GM21717 (cell line): ENCODE data around the gene RPH3AL.
"Not testable (repeated sequence)": the region's sequence is repeated elsewhere in the genome, so short reads cannot be mapped to it uniquely, and the experiment has no call there.

Source experiments
- ATAC-seq: cut with Tn5 transposase; IDR thresholded peaks from one replicate; pipeline ENCODE4 v1.9.1; 2021; ENCODE audit warnings: mild to moderate bottlenecking, moderate library complexity; ENCODE audit not compliant: unreplicated experiment

RPH3AL gene

DNA sequence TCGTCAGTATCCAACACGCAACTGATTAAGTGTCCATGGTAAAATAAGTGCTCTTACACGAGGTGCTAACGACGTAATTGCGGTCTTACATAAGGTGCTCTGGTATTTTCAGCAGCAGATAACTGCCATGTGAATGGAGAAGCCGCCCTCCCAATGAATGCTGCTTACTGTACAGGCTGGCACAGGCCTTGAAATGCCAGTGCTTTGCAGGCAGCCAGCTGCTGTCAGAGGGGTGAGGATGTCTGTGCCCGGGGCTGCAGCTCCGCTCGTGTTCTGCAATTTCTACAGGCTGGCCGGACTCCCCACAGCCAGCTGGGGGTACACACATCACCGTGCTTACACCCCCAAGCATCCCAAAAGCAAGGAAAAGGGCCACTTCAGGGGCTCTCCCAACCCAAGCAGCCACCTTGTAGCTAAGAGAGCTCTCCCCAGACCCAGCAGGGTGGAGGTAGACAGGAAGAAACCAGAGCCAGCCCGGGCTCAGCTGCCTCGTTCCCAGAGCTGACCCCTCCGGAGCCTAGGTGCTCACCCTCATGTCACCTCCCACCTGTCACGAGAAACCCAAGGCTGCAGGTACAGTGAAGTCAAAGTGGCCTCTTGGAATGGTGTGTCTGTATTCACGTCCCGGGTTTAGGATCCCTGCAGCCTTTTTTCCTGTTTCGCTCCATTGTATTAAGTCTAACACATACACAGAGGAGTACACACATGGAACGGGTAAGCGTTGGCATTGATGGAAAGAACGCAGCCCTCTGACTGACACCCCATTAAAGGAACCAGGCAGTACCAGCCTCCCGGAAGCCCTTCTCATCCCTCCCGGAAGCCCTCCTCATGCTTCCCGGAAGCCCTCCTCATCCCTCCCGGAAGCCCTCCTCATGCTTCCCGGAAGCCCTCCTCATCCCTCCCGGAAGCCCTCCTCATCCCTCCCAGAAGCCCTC, 27.2 kb upstream of the RPH3AL start:
- no peak for ATAC-seq

DNA sequence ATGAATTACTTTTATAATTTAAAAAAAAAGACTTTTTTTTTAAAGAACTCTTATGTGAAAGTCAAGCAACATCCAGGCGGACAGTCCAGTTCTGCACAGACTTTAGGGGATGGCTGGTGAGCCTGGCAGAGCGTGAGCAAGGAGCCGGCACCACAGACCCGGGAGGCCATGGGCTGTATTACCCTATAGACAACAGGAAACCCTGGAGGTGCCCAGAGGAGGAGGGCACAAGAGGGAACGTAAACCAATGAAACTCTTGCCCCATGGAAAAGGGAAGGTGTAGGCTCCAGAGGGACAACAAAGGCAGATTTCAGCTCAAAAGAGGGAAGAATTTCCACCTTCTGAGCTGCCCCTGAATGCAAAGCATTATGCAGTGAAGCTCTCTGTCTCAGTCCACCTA, 25.5 kb upstream of the RPH3AL start:
- ATAC-seq: no peak

GRCh38 chr17:376936-377863, 24.6 kb upstream of the RPH3AL start:
- no peak for ATAC-seq

DNA sequence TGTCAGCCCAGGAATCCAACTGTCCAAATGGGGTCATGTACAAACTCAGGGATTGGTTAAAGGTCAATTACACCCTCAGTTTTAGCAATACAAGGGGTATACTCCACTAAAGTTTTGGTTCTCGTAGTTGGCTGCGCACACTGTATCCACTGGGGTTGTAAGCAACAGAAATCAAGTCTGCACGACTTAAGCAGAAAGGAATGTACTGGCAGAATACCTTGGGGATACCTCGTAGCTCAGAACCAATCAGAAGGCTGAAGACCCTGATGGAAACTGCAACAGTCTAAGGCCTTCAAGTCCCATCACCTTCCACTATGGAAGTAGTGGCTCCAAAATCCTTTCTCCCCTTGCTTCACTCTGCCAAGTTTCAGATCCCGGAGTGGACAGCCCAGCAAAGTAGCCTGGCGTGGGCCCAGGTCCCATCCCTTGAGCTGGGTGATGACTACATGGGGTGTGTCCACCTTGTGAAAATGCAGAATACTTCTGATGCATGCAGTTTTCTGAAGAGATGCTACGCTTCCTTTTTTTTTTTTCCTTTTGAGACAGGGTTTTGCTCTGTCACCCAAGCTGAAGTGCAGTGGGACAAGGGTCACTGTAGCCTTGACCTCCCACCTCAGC, 21.1 kb upstream of the RPH3AL start:
- ATAC-seq: no peak

GRCh38 chr17:372157-373152, 19.8 kb upstream of the RPH3AL start:
- no peak for ATAC-seq

DNA sequence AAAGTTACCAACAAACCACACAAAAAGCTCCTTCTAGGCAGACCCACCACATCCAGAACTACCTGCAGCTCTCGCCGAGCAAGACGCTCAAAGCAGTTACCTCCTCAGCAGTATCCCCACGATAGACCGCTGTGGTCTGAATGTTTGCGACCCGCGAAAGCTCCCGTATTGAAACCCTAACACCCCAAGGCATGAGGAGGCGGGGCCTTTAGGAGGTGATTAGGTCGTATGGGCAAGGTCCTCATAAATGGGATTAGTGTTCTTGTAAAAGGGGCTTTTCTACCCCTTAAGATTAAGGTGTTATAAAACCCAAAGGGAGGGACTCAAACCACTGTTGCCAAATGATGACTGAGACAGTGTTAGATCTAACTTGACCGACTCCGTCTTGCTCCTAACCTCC, 19.0 kb upstream of the RPH3AL start:
- no peak for ATAC-seq

GRCh38 chr17:367656-368055, 15.0 kb upstream of the RPH3AL start:
- ATAC-seq: not testable (repeated sequence)

- not testable (repeated sequence) for ATAC-seq
These were observed 14.3 kb upstream of the RPH3AL start for GRCh38 chr17:366657-367615.

DNA sequence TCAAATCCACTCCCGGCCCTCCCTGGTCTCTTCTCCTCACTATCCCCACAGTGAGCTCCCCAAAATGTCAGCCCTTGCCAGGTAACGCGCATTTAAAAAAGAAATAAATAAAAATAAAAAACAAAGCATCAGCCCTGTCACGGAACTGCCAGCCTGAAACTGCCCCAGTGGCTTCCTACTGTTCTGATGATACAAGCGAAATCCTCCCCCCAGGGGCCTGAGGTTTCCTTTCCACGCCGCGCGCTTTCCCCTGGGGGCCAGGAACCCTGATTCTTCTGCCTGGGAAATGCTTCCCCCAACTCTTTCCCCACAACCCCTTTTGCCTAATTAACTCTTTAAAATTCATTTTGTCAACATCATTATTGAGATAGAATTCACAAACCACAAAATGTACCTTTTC, 12.2 kb upstream of the RPH3AL start:
- ATAC-seq: no peak

- ATAC-seq: no peak
These were observed 11.7 kb upstream of the RPH3AL start for GRCh38 chr17:364308-364707.

- no peak for ATAC-seq
These were observed 10.1 kb upstream of the RPH3AL start for GRCh38 chr17:362721-363120.

GRCh38 chr17:360092-360750, 7.6 kb upstream of the RPH3AL start:
- no peak for ATAC-seq

- no peak for ATAC-seq
These were observed 6.0 kb upstream of the RPH3AL start for GRCh38 chr17:358491-359151.

- no peak for ATAC-seq
These were observed 5.0 kb upstream of the RPH3AL start for GRCh38 chr17:357644-358043.

GRCh38 chr17:356671-357434, 4.2 kb upstream of the RPH3AL start:
- no peak for ATAC-seq

- no peak for ATAC-seq
These were observed 2.3 kb upstream of the RPH3AL start for GRCh38 chr17:354651-355556.
